ENCODE measurements around the gene TMEM143.
A peak's percentile ranks its signal among the peaks of the same experiment; 100 is the strongest.

GRCh38 chr19:48351341-48351752 is 12.4 kb downstream of the TMEM143 start:
- TF ChIP-seq CTCF (IDR thresholded peaks at IDR 0.05) = peak; percentile 86
- no peak for TF ChIP-seq REST (IDR thresholded peaks at IDR 0.05; ENCODE audit: insufficient read depth in 1 of 2, low read depth in 2 of 2, low read length in 1 of 2)
- no peak for TF ChIP-seq SIN3A (IDR thresholded peaks at IDR 0.05; ENCODE audit: borderline replicate concordance, insufficient read depth, low read depth, low read length)
- no peak for TF ChIP-seq POLR2AphosphoS5 (IDR thresholded peaks at IDR 0.05; ENCODE audit: low read depth, low read length)
- TF ChIP-seq TCF7L2 (IDR thresholded peaks at IDR 0.05; ENCODE audit: low read depth, low read length) = no peak
